Posterior vena cava (tissue), 2 donors: ENCODE data around the gene GARNL3. TPM values are rescaled to one million over a fixed set of nuclear protein-coding genes. Genes with fewer than 3 reads are reported as not detected.

Experiments
- DNase-seq: peaks from one replicate; pipeline ENCODE4 v3.0.0-alpha.2; 2020; ENCODE audit warnings: low spot score
- intact Hi-C, 2 donors: fragments of 100-400 bp; cut with DNase I; formaldehyde crosslinking; loops; one replicate each; pipeline versions ENCODE4 v1.14.1 to v1.14.2; 2022 to 2023
- total RNA-seq, 2 donors: library from RNA; stranded (reverse); fragmentation: NEBNext Ultra II Directional; extraction: Animal tissue kit (Norgen Biotek cat#: 25700); gene quantifications; one replicate each; pipeline ENCODE4 v1.2.1, GENCODE V29; 2021
- donor health status: DM: yes; HTN: yes; CAD: no.
- donor health status: DM: yes; HTN: yes; CAD: no.

Gene GARNL3
- total RNA-seq, 2 donors from 2014 or later = 38.5 to 40.4 TPM

- intact Hi-C loops = loop anchor here in 1 of 2 donors (10.0 kb wide), 1 partner anchor 51 kb away; no protein-coding TSS in a partner anchor
- no peak for DNase-seq
These were observed 29.2 kb downstream of the GARNL3 start for GRCh38 chr9:127293767-127294166.

- intact Hi-C loops = loop anchor here in 1 of 2 donors (5.0 to 10.0 kb wide), 2 partner anchors 50 to 287 kb away; no protein-coding TSS in a partner anchor
- no peak for DNase-seq
These were observed 30.4 kb downstream of the GARNL3 start for GRCh38 chr9:127295005-127295404.

- intact Hi-C loops = no loop called here
- no peak for DNase-seq
These were observed 36.4 kb downstream of the GARNL3 start for GRCh38 chr9:127300886-127301447.

GRCh38 chr9:127303830-127304229, 39.3 kb downstream of the GARNL3 start:
- no peak for DNase-seq
- intact Hi-C loops = no loop called here

GRCh38 chr9:127305206-127305837, 40.7 kb downstream of the GARNL3 start:
- no peak for DNase-seq

GRCh38 chr9:127305838-127306226, 41.3 kb downstream of the GARNL3 start:
- DNase-seq = no peak
- intact Hi-C loops = no loop called here

More at GRCh38 chr9:127305206-127305837, 40.7 kb downstream of the GARNL3 start:
- intact Hi-C loops = no loop called here

GRCh38 chr9:127307802-127308201, 43.2 kb downstream of the GARNL3 start:
- intact Hi-C loops = no loop called here
- DNase-seq = no peak

GRCh38 chr9:127308652-127309434, 44.3 kb downstream of the GARNL3 start:
- DNase-seq = no peak
- intact Hi-C loops = no loop called here

GRCh38 chr9:127309715-127310114, 45.1 kb downstream of the GARNL3 start:
- intact Hi-C loops = loop anchor here in 1 of 2 donors (10.0 kb wide), 1 partner anchor 45 kb away; the partner anchor contains the start of gene GARNL3
- DNase-seq = no peak

- intact Hi-C loops = loop anchor here in 1 of 2 donors (10.0 kb wide), 1 partner anchor 46 kb away; the partner anchor contains the start of gene GARNL3
- no peak for DNase-seq
These were observed 46.7 kb downstream of the GARNL3 start for GRCh38 chr9:127311239-127311741.

GRCh38 chr9:127313042-127313560, 48.5 kb downstream of the GARNL3 start:
- intact Hi-C loops = loop anchor here (1.0 to 10.0 kb wide), 2 partner anchors 38 to 48 kb away; partner anchors contain the start of gene GARNL3 (in 1 of the 2)
- no peak for DNase-seq

GRCh38 chr9:127314911-127315310, 50.3 kb downstream of the GARNL3 start:
- intact Hi-C loops = loop anchor here in 1 of 2 donors (10.0 kb wide), 1 partner anchor 50 kb away; the partner anchor contains the start of gene GARNL3
- DNase-seq = no peak

GRCh38 chr9:127316586-127317323, 52.2 kb downstream of the GARNL3 start:
- intact Hi-C loops = loop anchor here in 1 of 2 donors (10.0 kb wide), 1 partner anchor 52 kb away; the partner anchor contains the start of gene GARNL3
- DNase-seq = no peak

GRCh38 chr9:127318651-127319167, 54.1 kb downstream of the GARNL3 start:
- DNase-seq = no peak
- intact Hi-C loops = loop anchor here in 1 of 2 donors (10.0 kb wide), 1 partner anchor 54 kb away; the partner anchor contains the start of gene GARNL3

- no peak for DNase-seq
- intact Hi-C loops = loop anchor here in 1 of 2 donors (10.0 kb wide), 1 partner anchor 55 kb away; the partner anchor contains the start of gene GARNL3
These were observed 55.0 kb downstream of the GARNL3 start for GRCh38 chr9:127319366-127320114.

- intact Hi-C loops = no loop called here
- DNase-seq = no peak
These were observed 55.5 kb downstream of the GARNL3 start for GRCh38 chr9:127320115-127320378.

- intact Hi-C loops = no loop called here
- no peak for DNase-seq
These were observed 58.8 kb downstream of the GARNL3 start for GRCh38 chr9:127323393-127323792.

- no peak for DNase-seq
- intact Hi-C loops = loop anchor here in 1 of 2 donors (5.0 kb wide), 1 partner anchor 108 kb away; no protein-coding TSS in a partner anchor
These were observed 65.9 kb downstream of the GARNL3 start for GRCh38 chr9:127330501-127330900.
